Heart left ventricle (tissue), 13 donors: ENCODE data around the gene DDIT4.

ENCODE experiments used
- CTCF ChIP-seq, 12 donors: fragments of 200-600 bp; sonication (generic) in 4 of 12; IDR thresholded peaks; one replicate each; pipeline versions ENCODE4 v1.5.0 to v1.8.0; 2018 to 2022; ENCODE audit warnings: antibody characterized with exemption in 12 of 12, mild to moderate bottlenecking in 5 of 12
- POLR2A ChIP-seq, 2 donors: fragments of 450-650 bp; IDR thresholded peaks; one replicate each; pipeline ENCODE4 v1.6.1; 2017; ENCODE audit warnings: antibody characterized with exemption in 2 of 2, mild to moderate bottlenecking in 2 of 2, moderate library complexity in 2 of 2
- donor health status: ischemic (EF 13 %, LVEDD 7.1; RV severe dilation, severe dysfunction).
- donor health status: DM: no; HTN: yes; CAD: no.
- donor health status: DM: no; HTN: no; CAD: no.
- donor health status: ischemic (EF 25% LVEDD 6.9; RV normal size, moderate dysfunction).
- donor health status: ischemic (EF 25% LVEDD 5.7; RV mildly dilated, moderate dysfunction).
- donor health status: ischemic (EF 35%, LVEDD 5.7; RV mildly dilated, moderate dysfunction).
- donor health status: nonischemic (EF 11% LVEDD 7.7; RV severe dilation, severe dysfunction).
- donor health status: DM: yes; HTN: yes; CAD: no.
- donor health status: PGD.
- donor health status: ischemic (EF 29% LVEDD 5.4; RV normal size, mild dysfunction).
- donor health status: nonischemic (EF 23%, LVEDD 6.1; RV moderate dilation, normal function).

GRCh38 chr10:72242675-72243074, 31.0 kb upstream of the DDIT4 start:
- no peak for TF ChIP-seq CTCF (IDR thresholded peaks at IDR 0.05)
- no peak for TF ChIP-seq POLR2A (IDR thresholded peaks at IDR 0.05)
